GM21528 (cell line): Measurements from ENCODE around the gene CA14.
"Not testable (repeated sequence)": the region's sequence is repeated elsewhere in the genome, so short reads cannot be mapped to it uniquely, and the experiment has no call there.

Experiments used
- ATAC-seq: cut with Tn5 transposase; IDR thresholded peaks from one replicate; pipeline ENCODE4 v1.9.1; 2021; ENCODE audit warnings: mild to moderate bottlenecking, moderate library complexity; ENCODE audit not compliant: unreplicated experiment, low FRiP score

Gene CA14

GRCh38 chr1:150257624-150258585, at the start of gene CA14:
Gene CA14, plus strand, starts transcription at chr1:150257774. Its CDS starts 355 bp downstream, at chr1:150258129.
- no peak for ATAC-seq

- ATAC-seq: not testable (repeated sequence)
Measured at GRCh38 chr1:150208460-150208859, 49.1 kb upstream of the CA14 start.

- ATAC-seq: no peak
Measured at GRCh38 chr1:150210091-150210490, 47.5 kb upstream of the CA14 start.

- no peak for ATAC-seq
Measured at GRCh38 chr1:150210706-150211105, 46.9 kb upstream of the CA14 start.

- ATAC-seq: no peak
Measured at GRCh38 chr1:150212070-150212469, 45.5 kb upstream of the CA14 start.

- peak; percentile 93 for ATAC-seq
Measured at GRCh38 chr1:150213170-150214098, 44.1 kb upstream of the CA14 start.

- ATAC-seq: not testable (repeated sequence)
Measured at GRCh38 chr1:150214099-150214756, 43.3 kb upstream of the CA14 start.

GRCh38 chr1:150215855-150216254, 41.7 kb upstream of the CA14 start:
- ATAC-seq: not testable (repeated sequence)

- ATAC-seq: no peak
Measured at GRCh38 chr1:150221552-150221951, 36.0 kb upstream of the CA14 start.

GRCh38 chr1:150224983-150225382, 32.6 kb upstream of the CA14 start:
- ATAC-seq: no peak

GRCh38 chr1:150225546-150225945, 32.0 kb upstream of the CA14 start:
- no peak for ATAC-seq

- ATAC-seq: no peak
Measured at GRCh38 chr1:150226486-150226885, 31.1 kb upstream of the CA14 start.

- ATAC-seq: no peak
Measured at GRCh38 chr1:150227228-150227627, 30.3 kb upstream of the CA14 start.

- not testable (repeated sequence) for ATAC-seq
Measured at GRCh38 chr1:150228246-150228645, 29.3 kb upstream of the CA14 start.

- not testable (repeated sequence) for ATAC-seq
Measured at GRCh38 chr1:150232921-150233320, 24.7 kb upstream of the CA14 start.

GRCh38 chr1:150233359-150234308, 23.9 kb upstream of the CA14 start:
- no peak for ATAC-seq

GRCh38 chr1:150234309-150234565, 23.3 kb upstream of the CA14 start:
- no peak for ATAC-seq

- peak; percentile 59 for ATAC-seq
Measured at GRCh38 chr1:150234566-150235293, 22.8 kb upstream of the CA14 start.

- peak; percentile 2 for ATAC-seq
Measured at GRCh38 chr1:150235294-150235851, 22.2 kb upstream of the CA14 start.
